Breast epithelium (tissue), 3 donors: ENCODE data around the gene STARD8.

Source experiments
- POLR2AphosphoS5 ChIP-seq, 3 donors: sonication (generic); formaldehyde crosslinking; IDR thresholded peaks; one replicate each; pipeline ENCODE4 v1.6.1; 2017; ENCODE audit warnings: antibody characterized with exemption in 3 of 3
- TF ChIP-seq, protein P1 (sequence below), 3 donors: fragments of 450-650 bp; IDR thresholded peaks; one replicate each; pipeline ENCODE4 v1.5.1; 2016 to 2017; ENCODE audit warnings: antibody characterized with exemption in 3 of 3, mild to moderate bottlenecking in 3 of 3, moderate library complexity in 3 of 3

DNA sequence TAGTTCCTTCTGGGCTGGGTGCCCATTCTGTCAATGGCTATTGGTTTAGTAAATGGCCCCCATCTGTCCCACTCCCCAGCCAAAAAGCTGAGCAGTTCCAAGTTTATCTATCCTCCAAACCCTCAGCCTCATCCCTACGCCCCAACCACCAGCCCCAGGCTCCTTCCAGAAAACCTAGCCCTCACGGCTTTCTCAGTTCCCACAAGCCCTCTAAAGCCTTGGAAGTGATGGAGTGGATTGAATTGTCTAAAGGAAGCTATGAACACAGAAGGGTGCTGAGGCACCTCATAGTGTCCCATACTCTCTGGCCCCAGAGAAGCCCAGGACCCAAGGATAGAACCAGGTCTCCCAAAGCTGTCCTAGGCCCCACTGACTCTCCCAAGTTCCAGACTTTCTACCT lies 105.8 kb downstream of the STARD8 start:
- TF ChIP-seq, protein P1, sequence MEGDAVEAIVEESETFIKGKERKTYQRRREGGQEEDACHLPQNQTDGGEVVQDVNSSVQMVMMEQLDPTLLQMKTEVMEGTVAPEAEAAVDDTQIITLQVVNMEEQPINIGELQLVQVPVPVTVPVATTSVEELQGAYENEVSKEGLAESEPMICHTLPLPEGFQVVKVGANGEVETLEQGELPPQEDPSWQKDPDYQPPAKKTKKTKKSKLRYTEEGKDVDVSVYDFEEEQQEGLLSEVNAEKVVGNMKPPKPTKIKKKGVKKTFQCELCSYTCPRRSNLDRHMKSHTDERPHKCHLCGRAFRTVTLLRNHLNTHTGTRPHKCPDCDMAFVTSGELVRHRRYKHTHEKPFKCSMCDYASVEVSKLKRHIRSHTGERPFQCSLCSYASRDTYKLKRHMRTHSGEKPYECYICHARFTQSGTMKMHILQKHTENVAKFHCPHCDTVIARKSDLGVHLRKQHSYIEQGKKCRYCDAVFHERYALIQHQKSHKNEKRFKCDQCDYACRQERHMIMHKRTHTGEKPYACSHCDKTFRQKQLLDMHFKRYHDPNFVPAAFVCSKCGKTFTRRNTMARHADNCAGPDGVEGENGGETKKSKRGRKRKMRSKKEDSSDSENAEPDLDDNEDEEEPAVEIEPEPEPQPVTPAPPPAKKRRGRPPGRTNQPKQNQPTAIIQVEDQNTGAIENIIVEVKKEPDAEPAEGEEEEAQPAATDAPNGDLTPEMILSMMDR (IDR thresholded peaks at IDR 0.05), result no peak
- no peak for TF ChIP-seq POLR2AphosphoS5 (IDR thresholded peaks at IDR 0.05)
